H1 (cell line): Measurements from ENCODE around the gene ANK3. TPM values are rescaled to one million over a fixed set of nuclear protein-coding genes. Genes with fewer than 3 reads are reported as not detected.

Experiments used
- MAFK ChIP-seq: IDR thresholded peaks from 2 replicates; pipeline ENCODE4 v1.6.1; 2012; ENCODE audit warnings: low read depth, mild to moderate bottlenecking, improper control_type of control experiment, low read length
- TBP ChIP-seq: IDR thresholded peaks from 2 replicates; pipeline ENCODE4 v1.6.1; 2011; ENCODE audit warnings: low read depth, low read length, improper control_type of control experiment
- YY1 ChIP-seq: IDR thresholded peaks from 2 replicates; pipeline ENCODE4 v1.6.1; 2011; ENCODE audit warnings: low read depth, mild to moderate bottlenecking, low read length
- polyA plus RNA-seq, 7 experiments: library from polyadenylated mRNA; depleted of rRNA in 3 of 7; stranded (reverse) in 5 of 7; unstranded in 2 of 7; fragments of >200 nt in 5 of 7; fragments of 200-250 nt in 2 of 7; gene quantifications; 1 replicate in 5 of 7; 2 replicates in 1 of 7; 4 replicates in 1 of 7; pipeline versions ENCODE4 v1.2.1 to v1.2.3, GENCODE V29; 2011 to 2013; ENCODE audit warnings: missing spikeins in 2 of 7, mixed read lengths in 2 of 7
- total RNA-seq: library from RNA; stranded (reverse); fragmentation: NEBNext Ultra II Directional; extraction: Animal tissue kit (Norgen Biotek cat#: 25700); gene quantifications from 2 replicates; pipeline ENCODE4 v1.2.1, GENCODE V29; 2021
- TF ChIP-seq, protein P1 (sequence below): IDR thresholded peaks from 2 replicates; pipeline ENCODE4 v1.6.1; 2012; ENCODE audit warnings: inconsistent platforms

ANK3 gene
- total and polyA plus RNA-seq, 2 of the 8 experiments (the other 6 are each of a cell fraction or from before 2014, with no cell fraction given): 18.1 to 67.9 TPM

DNA sequence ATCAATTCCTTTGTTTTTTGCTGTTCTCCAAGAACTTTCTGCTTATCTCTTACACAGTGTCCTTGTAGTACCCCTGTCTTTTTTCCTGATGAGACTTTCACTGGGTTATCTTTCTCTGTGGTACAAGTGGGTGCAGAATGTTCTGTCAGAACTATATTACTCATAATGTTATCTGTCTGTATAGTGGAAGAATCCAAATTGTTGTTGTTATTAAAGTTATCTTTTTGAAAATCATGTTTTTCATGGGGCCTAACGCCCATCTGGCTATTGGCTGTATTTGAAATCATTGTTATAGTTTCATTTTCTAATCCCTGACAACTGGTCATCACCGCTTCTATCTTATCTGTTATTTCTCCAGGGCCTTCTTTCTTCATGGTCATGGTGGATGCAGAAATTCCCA is 320.4 kb downstream of the ANK3 start (continued):
- TF ChIP-seq, protein P1, sequence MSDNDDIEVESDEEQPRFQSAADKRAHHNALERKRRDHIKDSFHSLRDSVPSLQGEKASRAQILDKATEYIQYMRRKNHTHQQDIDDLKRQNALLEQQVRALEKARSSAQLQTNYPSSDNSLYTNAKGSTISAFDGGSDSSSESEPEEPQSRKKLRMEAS: no peak
- TF ChIP-seq MAFK (no peak), YY1 (no peak), TBP (no peak)
- TF ChIP-seq, all 59 proteins: peak for 0
